OCI-LY1 (cell line): ENCODE results near the gene MZB1.

ENCODE experiments used
- H2AFZ ChIP-seq: fragments of 200-600 bp; sonication (generic), shearing (Covaris generic); 2 replicates; pipeline ENCODE4 v1.6.0; 2014; ENCODE audit warnings: antibody characterized with exemption, mild to moderate bottlenecking, low read length
- H3F3A ChIP-seq: fragments of 200-600 bp; sonication (generic), shearing (Covaris generic); 2 replicates; pipeline ENCODE4 v1.6.0; 2014; ENCODE audit warnings: mild to moderate bottlenecking, antibody characterized with exemption, low read length, moderate library complexity; ENCODE audit not compliant: insufficient read depth
- H3K27ac ChIP-seq: fragments of 200-600 bp; sonication (generic); 2 replicates; pipeline ENCODE4 v1.5.1; 2014; ENCODE audit warnings: low read length, mixed run types, mild to moderate bottlenecking, low read depth; ENCODE audit not compliant: poor library complexity, severe bottlenecking
- H3K27me3 ChIP-seq: fragments of 200-600 bp; sonication (generic); 2 replicates; pipeline ENCODE4 v1.6.0; 2014; ENCODE audit warnings: antibody characterized with exemption, mild to moderate bottlenecking, low read length, moderate library complexity; ENCODE audit not compliant: insufficient read depth
- H3K36me3 ChIP-seq: fragments of 200-600 bp; sonication (generic); 2 replicates; pipeline ENCODE4 v1.6.1; 2014; ENCODE audit warnings: mild to moderate bottlenecking, antibody characterized with exemption, low read length, moderate library complexity, mixed read lengths; ENCODE audit not compliant: insufficient read depth
- H3K4me1 ChIP-seq: fragments of 200-600 bp; sonication (generic); 2 replicates; pipeline ENCODE4 v1.5.1; 2014; ENCODE audit warnings: mild to moderate bottlenecking, low read length, moderate library complexity; ENCODE audit not compliant: insufficient read depth, severe bottlenecking
- H3K4me2 ChIP-seq: fragments of 200-600 bp; sonication (generic), shearing (Covaris generic); 2 replicates; pipeline ENCODE4 v1.6.1; 2014; ENCODE audit warnings: low read length
- H3K4me3 ChIP-seq: fragments of 200-600 bp; sonication (generic); 2 replicates; pipeline ENCODE4 v1.5.1; 2014; ENCODE audit warnings: low read length, low read depth, mild to moderate bottlenecking, mixed read lengths; ENCODE audit not compliant: poor library complexity, severe bottlenecking
- H3K79me2 ChIP-seq: fragments of 200-600 bp; shearing (Covaris generic); 2 replicates; pipeline ENCODE4 v1.6.1; 2016; ENCODE audit warnings: mixed run types, low read length, mixed read lengths; ENCODE audit not compliant: insufficient read depth
- H3K9ac ChIP-seq: fragments of 200-600 bp; sonication (generic), shearing (Covaris generic); 2 replicates; pipeline ENCODE4 v1.6.1; 2014; ENCODE audit warnings: mild to moderate bottlenecking, low read length, mixed read lengths
- H3K9me2 ChIP-seq: fragments of 200-600 bp; sonication (generic), shearing (Covaris generic); 2 replicates; pipeline ENCODE4 v1.6.1; 2014; ENCODE audit warnings: low read depth, mild to moderate bottlenecking, low read length, mixed read lengths
- H3K9me3 ChIP-seq: fragments of 200-600 bp; shearing (Covaris generic); 2 replicates; pipeline ENCODE4 v1.6.1; 2014; ENCODE audit warnings: low read length, mixed read lengths
- H4K20me1 ChIP-seq: fragments of 200-600 bp; sonication (generic), shearing (Covaris generic); 2 replicates; pipeline ENCODE4 v1.6.0; 2016; ENCODE audit warnings: mild to moderate bottlenecking, low read length; ENCODE audit not compliant: insufficient read depth
- EZH2 ChIP-seq: fragments of 200-600 bp; sonication (generic), shearing (Covaris generic); IDR thresholded peaks from 2 replicates; pipeline ENCODE4 v1.8.0; 2017; ENCODE audit warnings: borderline replicate concordance, mixed run types, mild to moderate bottlenecking, antibody characterized with exemption, low read length, moderate library complexity, mixed read lengths
- TF ChIP-seq, protein P1 (sequence below): fragments of 200-600 bp; sonication (generic), shearing (Covaris generic); IDR thresholded peaks from 2 replicates; pipeline ENCODE4 v1.5.1; 2017; ENCODE audit warnings: mild to moderate bottlenecking, antibody characterized with exemption, low read length, moderate library complexity, mixed read lengths

MZB1 gene

DNA sequence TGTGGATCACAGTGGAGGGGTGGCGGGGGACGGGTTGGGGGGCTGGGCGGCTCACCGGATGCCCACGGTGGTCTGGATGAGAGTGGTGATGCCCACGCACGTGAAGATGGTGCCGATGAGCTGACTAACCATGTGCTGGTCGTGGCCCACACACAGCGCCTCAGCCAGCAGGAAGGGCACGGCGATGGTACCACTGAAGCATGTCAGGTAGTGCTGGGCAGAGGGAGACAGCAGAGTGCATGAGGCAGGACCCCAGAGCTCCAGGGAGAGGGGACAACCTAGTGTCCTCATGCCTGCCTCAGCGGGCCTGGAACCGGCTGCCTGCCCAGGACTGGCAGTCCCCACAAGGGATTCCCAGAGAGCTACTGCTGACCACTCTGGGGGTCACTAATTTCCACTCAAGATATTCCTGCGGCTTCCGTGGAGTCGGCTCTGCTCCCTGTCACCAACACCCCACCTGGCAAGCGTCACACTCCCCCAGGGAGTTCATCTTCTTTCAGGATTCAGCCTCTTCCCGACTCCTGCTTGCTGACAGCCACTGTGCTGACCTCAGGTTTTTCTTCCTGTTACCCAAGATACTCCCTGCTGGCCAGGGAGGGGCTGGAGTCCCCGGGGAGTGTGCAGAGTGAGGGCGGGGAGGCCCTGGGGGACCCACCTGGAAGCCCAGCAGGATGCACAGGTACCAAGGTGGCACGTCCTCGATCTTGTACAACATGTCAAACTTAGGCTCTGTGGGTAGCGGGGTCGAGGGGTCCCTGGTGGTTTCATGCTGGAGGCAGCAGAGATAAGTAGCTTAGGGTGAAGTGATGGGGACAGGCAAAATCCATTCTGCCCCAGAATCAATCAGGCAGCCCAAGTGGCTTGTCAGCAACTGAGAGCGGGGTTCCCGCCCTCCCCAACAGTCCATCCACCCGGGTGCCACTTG is 7.6 kb downstream of the MZB1 start:
- Histone ChIP-seq H3K36me3 (peaks cover 12% of the 10 kb centered on the region), H3K9me3 (no peaks in the 10 kb centered on the region), H3K79me2 (no peaks in the 10 kb centered on the region), H3K4me1 (peaks cover 42% of the 10 kb centered on the region), H3K27me3 (no peaks in the 10 kb centered on the region), H3F3A (no peaks in the 10 kb centered on the region; the same call in 1 of the 2 replicates), H3K27ac (no peak overlapping the region), H3K9me2 (no peaks in the 10 kb centered on the region), H3K4me2 (no peak overlapping the region), H3K9ac (no peak overlapping the region), H3K4me3 (no peak overlapping the region), H2AFZ (no peak overlapping the region), H4K20me1 (no peaks in the 10 kb centered on the region)
- TF ChIP-seq, protein P1, sequence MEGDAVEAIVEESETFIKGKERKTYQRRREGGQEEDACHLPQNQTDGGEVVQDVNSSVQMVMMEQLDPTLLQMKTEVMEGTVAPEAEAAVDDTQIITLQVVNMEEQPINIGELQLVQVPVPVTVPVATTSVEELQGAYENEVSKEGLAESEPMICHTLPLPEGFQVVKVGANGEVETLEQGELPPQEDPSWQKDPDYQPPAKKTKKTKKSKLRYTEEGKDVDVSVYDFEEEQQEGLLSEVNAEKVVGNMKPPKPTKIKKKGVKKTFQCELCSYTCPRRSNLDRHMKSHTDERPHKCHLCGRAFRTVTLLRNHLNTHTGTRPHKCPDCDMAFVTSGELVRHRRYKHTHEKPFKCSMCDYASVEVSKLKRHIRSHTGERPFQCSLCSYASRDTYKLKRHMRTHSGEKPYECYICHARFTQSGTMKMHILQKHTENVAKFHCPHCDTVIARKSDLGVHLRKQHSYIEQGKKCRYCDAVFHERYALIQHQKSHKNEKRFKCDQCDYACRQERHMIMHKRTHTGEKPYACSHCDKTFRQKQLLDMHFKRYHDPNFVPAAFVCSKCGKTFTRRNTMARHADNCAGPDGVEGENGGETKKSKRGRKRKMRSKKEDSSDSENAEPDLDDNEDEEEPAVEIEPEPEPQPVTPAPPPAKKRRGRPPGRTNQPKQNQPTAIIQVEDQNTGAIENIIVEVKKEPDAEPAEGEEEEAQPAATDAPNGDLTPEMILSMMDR = no peak
- no peak for TF ChIP-seq EZH2

DNA sequence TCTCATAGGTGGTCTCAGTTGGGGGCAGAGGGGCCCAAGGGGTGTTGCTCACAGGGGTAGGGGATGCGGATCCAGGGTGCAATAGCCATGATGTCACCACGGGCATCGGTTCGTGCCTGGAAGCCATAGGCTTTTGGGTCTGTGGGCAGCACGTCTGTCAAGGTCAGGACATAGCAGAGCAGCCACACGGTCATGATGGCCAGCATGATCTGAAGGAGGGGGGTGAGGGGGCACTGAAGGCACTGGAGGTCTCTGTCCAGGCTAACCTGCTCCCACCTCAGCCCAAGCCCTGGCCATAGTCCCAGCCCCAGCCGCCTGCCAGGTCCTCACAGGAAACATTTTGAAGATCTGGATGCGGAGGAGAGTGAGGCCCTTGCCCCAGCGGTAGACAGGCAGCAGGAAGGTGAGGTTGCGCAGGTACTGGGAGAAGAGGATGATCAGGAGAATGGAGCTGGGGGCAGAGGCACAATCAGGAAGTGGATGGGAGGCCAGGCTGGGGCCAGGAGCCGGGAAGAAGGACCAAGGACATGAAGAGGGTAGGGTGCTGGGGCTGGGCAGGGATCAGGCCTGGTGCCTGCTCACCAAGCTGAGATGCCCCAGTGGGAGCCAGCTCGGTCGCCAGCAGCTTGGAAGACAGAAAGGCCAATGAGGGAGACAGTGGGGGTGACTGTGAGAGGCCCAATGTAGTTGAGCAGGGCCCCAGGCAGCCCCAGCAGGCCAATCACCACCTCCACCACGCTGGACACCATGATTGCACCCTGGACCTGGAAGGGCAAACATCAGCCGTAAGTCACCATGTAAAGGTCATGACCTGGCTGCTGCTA is 9.9 kb downstream of the MZB1 start:
- H3K4me2 ChIP-seq = no peak overlapping the region
- no peaks in the 10 kb centered on the region for H3K9me3 ChIP-seq
- no peaks in the 10 kb centered on the region for H3K27me3 ChIP-seq
- no peak overlapping the region for H3K4me3 ChIP-seq
- H3K36me3 ChIP-seq = no peaks in the 10 kb centered on the region
- no peak overlapping the region for H2AFZ ChIP-seq
- no peaks in the 10 kb centered on the region for H4K20me1 ChIP-seq
- H3K9me2 ChIP-seq = no peaks in the 10 kb centered on the region
- no peak overlapping the region for H3K9ac ChIP-seq
- TF ChIP-seq, protein P1 = no peak
- no peak for TF ChIP-seq EZH2
- H3F3A ChIP-seq = no peaks in the 10 kb centered on the region
- no peaks in the 10 kb centered on the region for H3K79me2 ChIP-seq
- H3K27ac ChIP-seq = no peak overlapping the region
- peaks cover 20% of the 10 kb centered on the region for H3K4me1 ChIP-seq

DNA sequence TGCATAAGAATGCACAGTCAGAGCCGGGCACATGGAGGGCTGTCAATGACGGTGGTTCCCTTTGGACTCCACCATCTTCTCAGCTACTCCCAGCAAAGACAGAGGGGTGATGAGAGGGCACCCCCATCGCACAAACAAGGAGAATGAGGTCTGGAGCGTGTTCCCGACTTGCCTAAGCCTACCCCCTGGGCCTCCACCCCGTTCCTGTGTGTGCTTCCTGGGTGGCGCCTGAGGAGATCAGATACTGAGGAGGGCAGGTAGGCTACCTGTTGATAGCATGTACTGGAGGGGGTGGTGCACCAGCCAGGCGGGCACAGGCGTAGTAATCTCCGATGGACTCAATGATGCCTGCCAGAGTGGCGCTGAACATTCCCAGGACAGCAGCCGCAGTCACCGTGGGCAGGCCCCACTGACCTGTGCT is 10.8 kb downstream of the MZB1 start:
- H3K9me2 ChIP-seq = no peaks in the 10 kb centered on the region
- H4K20me1 ChIP-seq = no peaks in the 10 kb centered on the region
- H3K4me1 ChIP-seq = peaks cover 11% of the 10 kb centered on the region
- H3K27me3 ChIP-seq = no peaks in the 10 kb centered on the region
- no peaks in the 10 kb centered on the region for H3K36me3 ChIP-seq
- H3K4me2 ChIP-seq = no peak overlapping the region
- no peak overlapping the region for H2AFZ ChIP-seq
- H3K79me2 ChIP-seq = no peaks in the 10 kb centered on the region
- H3K9ac ChIP-seq = no peak overlapping the region
- H3K27ac ChIP-seq = no peak overlapping the region
- TF ChIP-seq, protein P1 = no peak
- no peak for TF ChIP-seq EZH2
- H3K4me3 ChIP-seq = no peak overlapping the region
- no peaks in the 10 kb centered on the region for H3F3A ChIP-seq
- no peaks in the 10 kb centered on the region for H3K9me3 ChIP-seq
